IMR-90 (cell line): ENCODE data around the gene CRTAP. TPM values are rescaled to one million over a fixed set of nuclear protein-coding genes. Genes with fewer than 3 reads are reported as not detected.

Experiments used
- ATAC-seq: fragments of 200-7000 bp; cut with Tn5 transposase; 2 replicates; pipeline ENCODE4 v1.9.1; 2020; ENCODE audit warnings: low read depth, mild to moderate bottlenecking, moderate library complexity
- BruUV-seq: library from RNA; stranded (reverse); fragments of 400-500 nt; replicated peaks from 2 replicates; lab custom pipeline; 2021; lab: Mats Ljungman, UMichigan
- CTCF ChIA-PET: fragments of 300-600 bp; formaldehyde crosslinking; extraction: SDS; loops from one replicate; lab custom pipeline; 2021; ENCODE audit warnings: antibody characterized with exemption; lab: Yijun Ruan, JAX
- POLR2A ChIA-PET: fragments of 300-600 bp; sonication (Branson Sonifier 250); formaldehyde crosslinking; loops from one replicate; lab custom pipeline; 2022; ENCODE audit warnings: antibody characterized with exemption; ENCODE audit not compliant: unreplicated experiment; lab: Charles Lee
- DNase-seq: peaks from one replicate; pipeline ENCODE4 v3.0.0; 2013
- H2AFZ ChIP-seq: replicated peaks from 2 replicates; pipeline ENCODE3; 2013; ENCODE audit warnings: low read length, mild to moderate bottlenecking; ENCODE audit not compliant: poor library complexity
- H2AK5ac ChIP-seq: 2 replicates; pipeline ENCODE4 v1.6.1; 2013; ENCODE audit warnings: low read depth, low read length, inconsistent platforms
- H2AK9ac ChIP-seq: replicated peaks from 2 replicates; pipeline ENCODE3; 2013; ENCODE audit warnings: mild to moderate bottlenecking, low read depth, low read length, moderate library complexity; ENCODE audit not compliant: poor library complexity
- H2BK120ac ChIP-seq: 2 replicates; pipeline ENCODE4 v1.6.1; 2013; ENCODE audit warnings: low read depth, low read length, inconsistent platforms
- H2BK15ac ChIP-seq: 3 replicates; pipeline ENCODE4 v1.6.1; 2013; ENCODE audit warnings: low read depth, low read length, inconsistent platforms
- H2BK20ac ChIP-seq: 2 replicates; pipeline ENCODE4 v1.6.1; 2013; ENCODE audit warnings: low read depth, mild to moderate bottlenecking, inconsistent platforms, low read length, moderate library complexity
- H2BK5ac ChIP-seq: 2 replicates; pipeline ENCODE4 v1.6.1; 2013; ENCODE audit warnings: mild to moderate bottlenecking, low read depth, low read length, inconsistent platforms; ENCODE audit not compliant: poor library complexity, severe bottlenecking
- H3K14ac ChIP-seq: replicated peaks from 2 replicates; pipeline ENCODE4 v1.6.1; 2013; ENCODE audit warnings: low read depth, low read length, inconsistent platforms
- H3K18ac ChIP-seq: 2 replicates; pipeline ENCODE4 v1.6.1; 2013; ENCODE audit warnings: low read depth, low read length, control low read depth
- H3K23ac ChIP-seq: 2 replicates; pipeline ENCODE4 v1.6.1; 2013; ENCODE audit warnings: low read depth, low read length, inconsistent platforms
- H3K27ac ChIP-seq: 2 replicates; pipeline ENCODE4 v1.5.1; 2013; ENCODE audit warnings: mild to moderate bottlenecking, control low read depth, low read length; ENCODE audit not compliant: insufficient read depth
- H3K27me3 ChIP-seq: 2 replicates; pipeline ENCODE4 v1.6.1; 2013; ENCODE audit warnings: low read length; ENCODE audit not compliant: control insufficient read depth, insufficient read depth
- H3K36me3 ChIP-seq: 2 replicates; pipeline ENCODE4 v1.6.1; 2013; ENCODE audit warnings: low read length, mixed read lengths; ENCODE audit not compliant: control insufficient read depth, insufficient read depth
- H3K4ac ChIP-seq: 2 replicates; pipeline ENCODE4 v1.6.1; 2013; ENCODE audit warnings: low read depth, low read length, inconsistent platforms
- H3K4me1 ChIP-seq: 2 replicates; pipeline ENCODE4 v1.6.1; 2013; ENCODE audit warnings: low read length, mixed read lengths; ENCODE audit not compliant: control insufficient read depth, insufficient read depth
- H3K4me2 ChIP-seq: 2 replicates; pipeline ENCODE4 v1.6.1; 2013; ENCODE audit warnings: low read depth, mild to moderate bottlenecking, control low read depth, low read length, moderate library complexity
- H3K4me3 ChIP-seq: 2 replicates; pipeline ENCODE4 v1.5.1; 2013; ENCODE audit warnings: low read depth, mild to moderate bottlenecking, control low read depth, low read length, moderate library complexity; ENCODE audit not compliant: insufficient read depth
- H3K56ac ChIP-seq: 2 replicates; pipeline ENCODE4 v1.6.1; 2013; ENCODE audit warnings: low read length, inconsistent platforms; ENCODE audit not compliant: insufficient read depth; ENCODE audit errors: extremely low read depth
- H3K79me1 ChIP-seq, 2 experiments: 2 replicates each; pipeline ENCODE4 v1.6.1; 2013; ENCODE audit warnings: low read length in 2 of 2, inconsistent platforms in 1 of 2, low read depth in 1 of 2
- H3K9ac ChIP-seq: 2 replicates; pipeline ENCODE4 v1.6.1; 2013; ENCODE audit warnings: low read depth, low read length, control low read depth
- H3K9me1 ChIP-seq: 2 replicates; pipeline ENCODE4 v1.6.1; 2013; ENCODE audit warnings: low read length, inconsistent platforms; ENCODE audit not compliant: insufficient read depth
- H3K9me3 ChIP-seq: 2 replicates; pipeline ENCODE4 v1.6.1; 2013; ENCODE audit warnings: low read length; ENCODE audit not compliant: control insufficient read depth, insufficient read depth
- H4K20me1 ChIP-seq: 2 replicates; pipeline ENCODE4 v1.6.1; 2013; ENCODE audit warnings: low read length, inconsistent platforms; ENCODE audit not compliant: insufficient read depth
- H4K5ac ChIP-seq: 2 replicates; pipeline ENCODE4 v1.6.1; 2013; ENCODE audit warnings: mild to moderate bottlenecking, low read depth, low read length, control low read depth
- H4K8ac ChIP-seq, 2 experiments: 2 replicates each; pipeline ENCODE4 v1.6.1; 2013; ENCODE audit warnings: low read depth in 2 of 2, low read length in 2 of 2, control low read depth in 1 of 2, inconsistent platforms in 1 of 2
- H4K91ac ChIP-seq: 2 replicates; pipeline ENCODE4 v1.6.1; 2013; ENCODE audit warnings: low read depth, low read length, inconsistent platforms; ENCODE audit not compliant: insufficient read depth
- BHLHE40 ChIP-seq: fragments of 150-350 bp; IDR thresholded peaks from 2 replicates; pipeline ENCODE4 v1.6.1; 2016; ENCODE audit warnings: mild to moderate bottlenecking, low read depth, low read length
- CEBPB ChIP-seq: IDR thresholded peaks from 2 replicates; pipeline ENCODE4 v1.6.1; 2012; ENCODE audit warnings: low read depth, low read length, improper control_type of control experiment
- CHD1 ChIP-seq: IDR thresholded peaks from 2 replicates; pipeline ENCODE4 v1.6.1; 2012; ENCODE audit warnings: low read depth, low read length, improper control_type of control experiment
- ELK1 ChIP-seq: fragments of 150-350 bp; IDR thresholded peaks from 2 replicates; pipeline ENCODE4 v1.6.1; 2016; ENCODE audit warnings: low read depth, mild to moderate bottlenecking, low read length, moderate library complexity, borderline replicate concordance
- FOS ChIP-seq: fragments of 150-350 bp; IDR thresholded peaks from 2 replicates; pipeline ENCODE4 v1.6.1; 2016; ENCODE audit warnings: low read depth, low read length
- MAFK ChIP-seq: IDR thresholded peaks from 2 replicates; pipeline ENCODE4 v1.6.1; 2012; ENCODE audit warnings: low read depth, low read length, improper control_type of control experiment
- MAZ ChIP-seq: IDR thresholded peaks from 2 replicates; pipeline ENCODE4 v1.6.1; 2012; ENCODE audit warnings: low read depth, mild to moderate bottlenecking, low read length, improper control_type of control experiment, moderate library complexity, borderline replicate concordance
- MXI1 ChIP-seq: IDR thresholded peaks from 2 replicates; pipeline ENCODE4 v1.6.1; 2012; ENCODE audit warnings: low read depth, mild to moderate bottlenecking, low read length, moderate library complexity, borderline replicate concordance
- NFE2L2 ChIP-seq: fragments of 150-350 bp; IDR thresholded peaks from 2 replicates; pipeline ENCODE4 v1.6.1; 2016; ENCODE audit warnings: low read depth, mild to moderate bottlenecking, low read length
- POLR2A ChIP-seq: IDR thresholded peaks from 2 replicates; pipeline ENCODE4 v1.6.1; 2012; ENCODE audit warnings: mild to moderate bottlenecking, low read depth, low read length
- RAD21 ChIP-seq: IDR thresholded peaks from 2 replicates; pipeline ENCODE4 v1.6.1; 2012; ENCODE audit warnings: low read length, improper control_type of control experiment
- RCOR1 ChIP-seq: IDR thresholded peaks from 2 replicates; pipeline ENCODE4 v1.6.1; 2012; ENCODE audit warnings: mild to moderate bottlenecking, low read length, improper control_type of control experiment; ENCODE audit not compliant: insufficient replicate concordance
- RFX5 ChIP-seq: IDR thresholded peaks from 2 replicates; pipeline ENCODE4 v1.8.0; 2012; ENCODE audit warnings: low read depth, mild to moderate bottlenecking, low read length, moderate library complexity
- SMC3 ChIP-seq: fragments of 150-350 bp; IDR thresholded peaks from 2 replicates; pipeline ENCODE4 v1.6.1; 2016; ENCODE audit warnings: low read depth, mild to moderate bottlenecking, antibody characterized with exemption, low read length, moderate library complexity
- USF2 ChIP-seq: fragments of 150-350 bp; IDR thresholded peaks from 2 replicates; pipeline ENCODE4 v1.6.1; 2017; ENCODE audit warnings: mild to moderate bottlenecking, antibody characterized with exemption, low read length, low read depth
- WGBS, 2 experiments: methylation state at CpG; one replicate each; pipeline versions ENCODE4 v1.1.5 to v1.1.7; 2013; ENCODE audit warnings: missing lambda C conversion rate in 2 of 2; ENCODE audit not compliant: insufficient read length in 1 of 2; ENCODE audit errors: extremely low coverage in 2 of 2; 5-methylcytosine and 5-hydroxymethylcytosine counted together
- dilution Hi-C: fragments of 300-500 bp; cut with HindIII; formaldehyde crosslinking; loops from one replicate; pipeline ENCODE4 v1.14.3; 2018; ENCODE audit warnings: low sequenced_read_pairs; ENCODE audit not compliant: unreplicated experiment
- in situ Hi-C: fragments of 300-500 bp; cut with MboI; formaldehyde crosslinking; loops from 3 replicates; pipeline ENCODE4 v1.14.3; 2019; ENCODE audit warnings: low sequenced_read_pairs, inconsistent platforms, mixed read lengths
- intact Hi-C: fragments of 100-400 bp; cut with micrococcal nuclease; formaldehyde crosslinking; loops from 2 replicates; pipeline ENCODE4 v1.10.0; 2022
- polyA plus RNA-seq, 3 experiments: library from polyadenylated mRNA; depleted of rRNA; stranded (reverse); fragments of >200 nt; gene quantifications; 2 replicates each; pipeline ENCODE4 v1.2.3, GENCODE V29; 2012; ENCODE audit warnings: low replicate concordance in 1 of 3
- total RNA-seq: library from RNA; depleted of rRNA; stranded (reverse); fragments of >200 nt; gene quantifications from 2 replicates; pipeline ENCODE4 v1.2.3, GENCODE V29; 2012
- TF ChIP-seq, protein P1 (sequence below): conservative IDR thresholded peaks from 2 replicates; pipeline ENCODE4 v1.5.1; 2012; ENCODE audit warnings: mild to moderate bottlenecking, low read depth, low read length, improper control_type of control experiment

Gene CRTAP
- total and polyA plus RNA-seq, 2 of the 4 experiments (the other 2 are of a cell fraction) = 108 to 205 TPM

- in situ Hi-C loops = no loop called here
These were observed 82.7 kb downstream of the CRTAP start for GRCh38 chr3:33196538-33196937.

More at GRCh38 chr3:33196538-33196937, 82.7 kb downstream of the CRTAP start:
- no peak overlapping the region for H3K23ac ChIP-seq
- H2AFZ ChIP-seq = no peak overlapping the region
- no peak overlapping the region for H3K4ac ChIP-seq
- no peak overlapping the region for H2AK5ac ChIP-seq
- no peaks in the 10 kb centered on the region for H3K9me1 ChIP-seq
- H4K8ac ChIP-seq = no peak overlapping the region
- no peaks in the 10 kb centered on the region for H3K27me3 ChIP-seq
- no peak overlapping the region for H3K9ac ChIP-seq
- no peak overlapping the region for H2AK9ac ChIP-seq
- BruUV-seq = no TSS peak
- H2BK15ac ChIP-seq = no peak overlapping the region
- H3K4me2 ChIP-seq = no peak overlapping the region
- no peak overlapping the region for H3K18ac ChIP-seq
- no peak overlapping the region for H3K4me3 ChIP-seq
- H3K14ac ChIP-seq = no peak overlapping the region
- H4K91ac ChIP-seq = no peak overlapping the region
- no peak overlapping the region for H2BK120ac ChIP-seq
- ATAC-seq = no peak
- ChIA-PET POLR2A (no interaction called here), CTCF (no interaction called here)
- H2BK5ac ChIP-seq = no peak overlapping the region
- no peak for DNase-seq
- intact Hi-C loops = no loop called here
- no peaks in the 10 kb centered on the region for H4K20me1 ChIP-seq
- no peaks in the 10 kb centered on the region for H3K36me3 ChIP-seq
- no peaks in the 10 kb centered on the region for H3K4me1 ChIP-seq
- WGBS, 2 experiments = no CpG with 5 or more reads among the region's 3 CpGs
- dilution Hi-C loops = no loop called here
- H3K79me1 ChIP-seq = no peaks in the 10 kb centered on the region
- H3K56ac ChIP-seq = no peak overlapping the region
- H2BK20ac ChIP-seq = no peak overlapping the region
- no peak for TF ChIP-seq MAZ
- TF ChIP-seq ELK1 = no peak
- TF ChIP-seq RFX5 = no peak
- TF ChIP-seq RAD21 = no peak
- TF ChIP-seq RCOR1 = no peak
- TF ChIP-seq MAFK = no peak
- no peak for TF ChIP-seq NFE2L2
- TF ChIP-seq, protein P1, sequence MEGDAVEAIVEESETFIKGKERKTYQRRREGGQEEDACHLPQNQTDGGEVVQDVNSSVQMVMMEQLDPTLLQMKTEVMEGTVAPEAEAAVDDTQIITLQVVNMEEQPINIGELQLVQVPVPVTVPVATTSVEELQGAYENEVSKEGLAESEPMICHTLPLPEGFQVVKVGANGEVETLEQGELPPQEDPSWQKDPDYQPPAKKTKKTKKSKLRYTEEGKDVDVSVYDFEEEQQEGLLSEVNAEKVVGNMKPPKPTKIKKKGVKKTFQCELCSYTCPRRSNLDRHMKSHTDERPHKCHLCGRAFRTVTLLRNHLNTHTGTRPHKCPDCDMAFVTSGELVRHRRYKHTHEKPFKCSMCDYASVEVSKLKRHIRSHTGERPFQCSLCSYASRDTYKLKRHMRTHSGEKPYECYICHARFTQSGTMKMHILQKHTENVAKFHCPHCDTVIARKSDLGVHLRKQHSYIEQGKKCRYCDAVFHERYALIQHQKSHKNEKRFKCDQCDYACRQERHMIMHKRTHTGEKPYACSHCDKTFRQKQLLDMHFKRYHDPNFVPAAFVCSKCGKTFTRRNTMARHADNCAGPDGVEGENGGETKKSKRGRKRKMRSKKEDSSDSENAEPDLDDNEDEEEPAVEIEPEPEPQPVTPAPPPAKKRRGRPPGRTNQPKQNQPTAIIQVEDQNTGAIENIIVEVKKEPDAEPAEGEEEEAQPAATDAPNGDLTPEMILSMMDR = no peak
- TF ChIP-seq FOS = no peak
- no peak for TF ChIP-seq BHLHE40
- no peak for TF ChIP-seq USF2
- no peak for TF ChIP-seq CEBPB
- TF ChIP-seq POLR2A = no peak
- TF ChIP-seq SMC3 = no peak
- no peak for TF ChIP-seq MXI1
- TF ChIP-seq CHD1 = no peak
- no peaks in the 10 kb centered on the region for H3K9me3 ChIP-seq
- no peak overlapping the region for H3K27ac ChIP-seq
- no peak overlapping the region for H4K5ac ChIP-seq
